HepG2 (cell line): Measurements from ENCODE around the gene PKD2L1. TPM values are rescaled to one million over a fixed set of nuclear protein-coding genes. Genes with fewer than 3 reads are reported as not detected.

ENCODE experiments used
- POLR2G ChIP-seq: fragments of 200-400 bp; formaldehyde crosslinking; IDR thresholded peaks from 2 replicates; pipeline ENCODE4 v1.6.1; 2018; ENCODE audit warnings: mild to moderate bottlenecking, low read depth, low read length, moderate library complexity
- ZNF30 ChIP-seq: sonication (generic); formaldehyde crosslinking; IDR thresholded peaks from 2 replicates; pipeline ENCODE4 v1.5.0; 2020; ENCODE audit warnings: mild to moderate bottlenecking, missing genetic modification reagents
- ZSCAN25 ChIP-seq: sonication (generic); formaldehyde crosslinking; IDR thresholded peaks from 2 replicates; pipeline ENCODE4 v1.8.0; 2022; ENCODE audit warnings: mild to moderate bottlenecking, missing genetic modification reagents
- polyA plus RNA-seq, 8 experiments: library from polyadenylated mRNA; depleted of rRNA in 3 of 8; stranded (reverse) in 7 of 8; unstranded in 1 of 8; fragments of >200 nt; fragmentation: Illumina TruSeq in 4 of 8; extraction: Trizol in 4 of 8; gene quantifications; 2 replicates each; pipeline versions ENCODE4 v1.2.1 to v1.2.3, GENCODE V29; 2011 to 2016; ENCODE audit warnings: low read depth in 4 of 8, missing spikeins in 1 of 8, mixed read lengths in 1 of 8; ENCODE audit not compliant: insufficient read depth in 1 of 8
- total RNA-seq, 5 experiments: library from RNA; depleted of rRNA; stranded (reverse); fragments of >200 nt; fragmentation: Illumina TruSeq; extraction: Trizol; gene quantifications; 2 replicates each; pipeline ENCODE4 v1.2.3, GENCODE V29; 2016; ENCODE audit warnings: low read depth in 1 of 5
- TF ChIP-seq, protein P1 (sequence below), 2 experiments: sonication (generic) in 1 of 2; formaldehyde crosslinking in 1 of 2; IDR thresholded peaks; 2 replicates each; pipeline versions ENCODE4 v1.4.0 to v1.6.1; 2016 to 2020; ENCODE audit warnings: borderline replicate concordance in 1 of 2, low read depth in 1 of 2, mild to moderate bottlenecking in 1 of 2, missing genetic modification reagents in 1 of 2
- TF ChIP-seq, protein P2 (sequence below): sonication (generic); formaldehyde crosslinking; IDR thresholded peaks from 2 replicates; pipeline ENCODE4 v1.4.0; 2020; ENCODE audit warnings: missing genetic modification reagents
- TF ChIP-seq, protein P3 (sequence below), 2 experiments: fragments of 450-650 bp in 1 of 2; sonication (generic) in 1 of 2; formaldehyde crosslinking in 1 of 2; IDR thresholded peaks; 2 replicates each; pipeline versions ENCODE4 v1.6.1 to v1.8.0; 2016 to 2022; ENCODE audit warnings: antibody characterized with exemption in 1 of 2, mild to moderate bottlenecking in 1 of 2, missing genetic modification reagents in 1 of 2

PKD2L1 gene
- total and polyA plus RNA-seq, 2 of the 13 experiments (the other 11 are each of a cell fraction or from before 2014, with no cell fraction given), result 0.07 to 0.15 TPM

GRCh38 chr10:100267239-100268104, 62.6 kb downstream of the PKD2L1 start, which contains the start of gene CWF19L1 (continued):
- TF ChIP-seq, protein P1, sequence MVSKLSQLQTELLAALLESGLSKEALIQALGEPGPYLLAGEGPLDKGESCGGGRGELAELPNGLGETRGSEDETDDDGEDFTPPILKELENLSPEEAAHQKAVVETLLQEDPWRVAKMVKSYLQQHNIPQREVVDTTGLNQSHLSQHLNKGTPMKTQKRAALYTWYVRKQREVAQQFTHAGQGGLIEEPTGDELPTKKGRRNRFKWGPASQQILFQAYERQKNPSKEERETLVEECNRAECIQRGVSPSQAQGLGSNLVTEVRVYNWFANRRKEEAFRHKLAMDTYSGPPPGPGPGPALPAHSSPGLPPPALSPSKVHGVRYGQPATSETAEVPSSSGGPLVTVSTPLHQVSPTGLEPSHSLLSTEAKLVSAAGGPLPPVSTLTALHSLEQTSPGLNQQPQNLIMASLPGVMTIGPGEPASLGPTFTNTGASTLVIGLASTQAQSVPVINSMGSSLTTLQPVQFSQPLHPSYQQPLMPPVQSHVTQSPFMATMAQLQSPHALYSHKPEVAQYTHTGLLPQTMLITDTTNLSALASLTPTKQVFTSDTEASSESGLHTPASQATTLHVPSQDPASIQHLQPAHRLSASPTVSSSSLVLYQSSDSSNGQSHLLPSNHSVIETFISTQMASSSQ (IDR thresholded peaks at IDR 0.05; ENCODE audit: low read depth), result 0 out of 2 replicates have a peak, but pooled peaks have one; percentile 10
- TF ChIP-seq, protein P1 (CRISPR knock-in tag; IDR thresholded peaks at IDR 0.05; ENCODE audit: borderline replicate concordance), result peak; percentile 46; the same call in 1 of the 2 replicates
- TF ChIP-seq, protein P2, sequence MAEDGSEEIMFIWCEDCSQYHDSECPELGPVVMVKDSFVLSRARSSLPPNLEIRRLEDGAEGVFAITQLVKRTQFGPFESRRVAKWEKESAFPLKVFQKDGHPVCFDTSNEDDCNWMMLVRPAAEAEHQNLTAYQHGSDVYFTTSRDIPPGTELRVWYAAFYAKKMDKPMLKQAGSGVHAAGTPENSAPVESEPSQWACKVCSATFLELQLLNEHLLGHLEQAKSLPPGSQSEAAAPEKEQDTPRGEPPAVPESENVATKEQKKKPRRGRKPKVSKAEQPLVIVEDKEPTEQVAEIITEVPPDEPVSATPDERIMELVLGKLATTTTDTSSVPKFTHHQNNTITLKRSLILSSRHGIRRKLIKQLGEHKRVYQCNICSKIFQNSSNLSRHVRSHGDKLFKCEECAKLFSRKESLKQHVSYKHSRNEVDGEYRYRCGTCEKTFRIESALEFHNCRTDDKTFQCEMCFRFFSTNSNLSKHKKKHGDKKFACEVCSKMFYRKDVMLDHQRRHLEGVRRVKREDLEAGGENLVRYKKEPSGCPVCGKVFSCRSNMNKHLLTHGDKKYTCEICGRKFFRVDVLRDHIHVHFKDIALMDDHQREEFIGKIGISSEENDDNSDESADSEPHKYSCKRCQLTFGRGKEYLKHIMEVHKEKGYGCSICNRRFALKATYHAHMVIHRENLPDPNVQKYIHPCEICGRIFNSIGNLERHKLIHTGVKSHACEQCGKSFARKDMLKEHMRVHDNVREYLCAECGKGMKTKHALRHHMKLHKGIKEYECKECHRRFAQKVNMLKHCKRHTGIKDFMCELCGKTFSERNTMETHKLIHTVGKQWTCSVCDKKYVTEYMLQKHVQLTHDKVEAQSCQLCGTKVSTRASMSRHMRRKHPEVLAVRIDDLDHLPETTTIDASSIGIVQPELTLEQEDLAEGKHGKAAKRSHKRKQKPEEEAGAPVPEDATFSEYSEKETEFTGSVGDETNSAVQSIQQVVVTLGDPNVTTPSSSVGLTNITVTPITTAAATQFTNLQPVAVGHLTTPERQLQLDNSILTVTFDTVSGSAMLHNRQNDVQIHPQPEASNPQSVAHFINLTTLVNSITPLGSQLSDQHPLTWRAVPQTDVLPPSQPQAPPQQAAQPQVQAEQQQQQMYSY (CRISPR knock-in tag), result no peak
- no peak for TF ChIP-seq ZNF30 (CRISPR knock-in tag)
- TF ChIP-seq, protein P3, sequence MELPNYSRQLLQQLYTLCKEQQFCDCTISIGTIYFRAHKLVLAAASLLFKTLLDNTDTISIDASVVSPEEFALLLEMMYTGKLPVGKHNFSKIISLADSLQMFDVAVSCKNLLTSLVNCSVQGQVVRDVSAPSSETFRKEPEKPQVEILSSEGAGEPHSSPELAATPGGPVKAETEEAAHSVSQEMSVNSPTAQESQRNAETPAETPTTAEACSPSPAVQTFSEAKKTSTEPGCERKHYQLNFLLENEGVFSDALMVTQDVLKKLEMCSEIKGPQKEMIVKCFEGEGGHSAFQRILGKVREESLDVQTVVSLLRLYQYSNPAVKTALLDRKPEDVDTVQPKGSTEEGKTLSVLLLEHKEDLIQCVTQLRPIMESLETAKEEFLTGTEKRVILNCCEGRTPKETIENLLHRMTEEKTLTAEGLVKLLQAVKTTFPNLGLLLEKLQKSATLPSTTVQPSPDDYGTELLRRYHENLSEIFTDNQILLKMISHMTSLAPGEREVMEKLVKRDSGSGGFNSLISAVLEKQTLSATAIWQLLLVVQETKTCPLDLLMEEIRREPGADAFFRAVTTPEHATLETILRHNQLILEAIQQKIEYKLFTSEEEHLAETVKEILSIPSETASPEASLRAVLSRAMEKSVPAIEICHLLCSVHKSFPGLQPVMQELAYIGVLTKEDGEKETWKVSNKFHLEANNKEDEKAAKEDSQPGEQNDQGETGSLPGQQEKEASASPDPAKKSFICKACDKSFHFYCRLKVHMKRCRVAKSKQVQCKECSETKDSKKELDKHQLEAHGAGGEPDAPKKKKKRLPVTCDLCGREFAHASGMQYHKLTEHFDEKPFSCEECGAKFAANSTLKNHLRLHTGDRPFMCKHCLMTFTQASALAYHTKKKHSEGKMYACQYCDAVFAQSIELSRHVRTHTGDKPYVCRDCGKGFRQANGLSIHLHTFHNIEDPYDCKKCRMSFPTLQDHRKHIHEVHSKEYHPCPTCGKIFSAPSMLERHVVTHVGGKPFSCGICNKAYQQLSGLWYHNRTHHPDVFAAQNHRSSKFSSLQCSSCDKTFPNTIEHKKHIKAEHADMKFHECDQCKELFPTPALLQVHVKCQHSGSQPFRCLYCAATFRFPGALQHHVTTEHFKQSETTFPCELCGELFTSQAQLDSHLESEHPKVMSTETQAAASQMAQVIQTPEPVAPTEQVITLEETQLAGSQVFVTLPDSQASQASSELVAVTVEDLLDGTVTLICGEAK (IDR thresholded peaks at IDR 0.05), result no peak
- TF ChIP-seq, protein P3 (CRISPR knock-in tag; IDR thresholded peaks at IDR 0.05), result peak; percentile 24; the same call in 1 of the 2 replicates
- peak; percentile 83 for TF ChIP-seq POLR2G
- TF ChIP-seq ZSCAN25, result 0 out of 2 replicates have a peak, but pooled peaks have one; percentile 51
